HG03457 (cell line): ENCODE data around the gene ATP8B4.
"Not testable (repeated sequence)": the region's sequence is repeated elsewhere in the genome, so short reads cannot be mapped to it uniquely, and the experiment has no call there.

Experiments
- ATAC-seq: cut with Tn5 transposase; IDR thresholded peaks from one replicate; pipeline ENCODE4 v1.9.1; 2021; ENCODE audit warnings: moderate number of reproducible peaks; ENCODE audit not compliant: unreplicated experiment

The ATP8B4 gene, protein sequence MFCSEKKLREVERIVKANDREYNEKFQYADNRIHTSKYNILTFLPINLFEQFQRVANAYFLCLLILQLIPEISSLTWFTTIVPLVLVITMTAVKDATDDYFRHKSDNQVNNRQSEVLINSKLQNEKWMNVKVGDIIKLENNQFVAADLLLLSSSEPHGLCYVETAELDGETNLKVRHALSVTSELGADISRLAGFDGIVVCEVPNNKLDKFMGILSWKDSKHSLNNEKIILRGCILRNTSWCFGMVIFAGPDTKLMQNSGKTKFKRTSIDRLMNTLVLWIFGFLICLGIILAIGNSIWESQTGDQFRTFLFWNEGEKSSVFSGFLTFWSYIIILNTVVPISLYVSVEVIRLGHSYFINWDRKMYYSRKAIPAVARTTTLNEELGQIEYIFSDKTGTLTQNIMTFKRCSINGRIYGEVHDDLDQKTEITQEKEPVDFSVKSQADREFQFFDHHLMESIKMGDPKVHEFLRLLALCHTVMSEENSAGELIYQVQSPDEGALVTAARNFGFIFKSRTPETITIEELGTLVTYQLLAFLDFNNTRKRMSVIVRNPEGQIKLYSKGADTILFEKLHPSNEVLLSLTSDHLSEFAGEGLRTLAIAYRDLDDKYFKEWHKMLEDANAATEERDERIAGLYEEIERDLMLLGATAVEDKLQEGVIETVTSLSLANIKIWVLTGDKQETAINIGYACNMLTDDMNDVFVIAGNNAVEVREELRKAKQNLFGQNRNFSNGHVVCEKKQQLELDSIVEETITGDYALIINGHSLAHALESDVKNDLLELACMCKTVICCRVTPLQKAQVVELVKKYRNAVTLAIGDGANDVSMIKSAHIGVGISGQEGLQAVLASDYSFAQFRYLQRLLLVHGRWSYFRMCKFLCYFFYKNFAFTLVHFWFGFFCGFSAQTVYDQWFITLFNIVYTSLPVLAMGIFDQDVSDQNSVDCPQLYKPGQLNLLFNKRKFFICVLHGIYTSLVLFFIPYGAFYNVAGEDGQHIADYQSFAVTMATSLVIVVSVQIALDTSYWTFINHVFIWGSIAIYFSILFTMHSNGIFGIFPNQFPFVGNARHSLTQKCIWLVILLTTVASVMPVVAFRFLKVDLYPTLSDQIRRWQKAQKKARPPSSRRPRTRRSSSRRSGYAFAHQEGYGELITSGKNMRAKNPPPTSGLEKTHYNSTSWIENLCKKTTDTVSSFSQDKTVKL

DNA sequence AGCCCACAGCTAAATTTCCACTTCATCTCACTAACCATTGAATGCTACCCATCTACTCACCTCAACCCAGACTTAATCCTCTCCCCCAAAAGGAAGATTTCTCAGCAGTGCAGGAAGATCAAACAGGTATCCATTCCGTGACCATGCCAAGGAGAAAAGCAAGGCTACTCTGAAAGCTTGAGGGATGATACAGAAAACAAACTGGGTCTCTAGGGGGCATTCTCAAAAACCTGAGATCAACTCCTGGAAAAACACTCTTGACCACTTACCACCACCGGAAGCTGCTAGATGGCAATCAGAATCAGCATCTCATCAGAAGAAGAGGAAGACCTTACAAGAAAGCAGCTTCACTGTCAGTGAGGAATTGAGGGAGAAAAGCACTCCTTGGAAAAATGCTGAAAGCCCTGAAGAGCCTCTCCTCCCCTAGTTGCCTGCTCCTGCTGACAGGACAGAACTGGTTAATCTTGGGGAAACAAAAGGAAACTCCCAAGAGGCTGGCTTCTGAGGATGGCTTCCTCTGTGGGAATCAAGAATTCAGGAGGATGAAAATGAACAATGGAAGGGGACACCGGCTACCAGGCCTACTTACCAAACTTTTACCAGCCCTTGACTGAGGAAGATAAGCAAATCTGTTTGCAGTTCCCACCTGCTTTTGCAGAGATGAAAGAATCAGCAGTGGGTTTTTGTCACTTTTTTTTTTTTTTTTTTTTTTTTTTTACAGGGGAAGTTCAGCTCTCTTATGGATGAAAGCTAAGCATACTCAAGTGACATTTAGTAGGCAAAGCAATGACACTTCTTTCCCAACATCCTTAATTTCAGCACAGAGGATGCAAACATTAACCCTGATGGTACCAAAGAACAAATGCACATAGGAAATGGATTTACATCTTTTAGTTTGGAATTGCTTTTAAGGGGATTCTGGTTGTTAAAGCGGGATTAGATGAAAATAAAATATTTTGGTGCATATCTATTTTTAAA is at the start of gene ATP8B4:
Gene ATP8B4 (minus strand): TSS at position 171 of the 978 bp plus-strand sequence. CDS start 12,267 bp downstream, outside the sequence.
- no peak for ATAC-seq

DNA sequence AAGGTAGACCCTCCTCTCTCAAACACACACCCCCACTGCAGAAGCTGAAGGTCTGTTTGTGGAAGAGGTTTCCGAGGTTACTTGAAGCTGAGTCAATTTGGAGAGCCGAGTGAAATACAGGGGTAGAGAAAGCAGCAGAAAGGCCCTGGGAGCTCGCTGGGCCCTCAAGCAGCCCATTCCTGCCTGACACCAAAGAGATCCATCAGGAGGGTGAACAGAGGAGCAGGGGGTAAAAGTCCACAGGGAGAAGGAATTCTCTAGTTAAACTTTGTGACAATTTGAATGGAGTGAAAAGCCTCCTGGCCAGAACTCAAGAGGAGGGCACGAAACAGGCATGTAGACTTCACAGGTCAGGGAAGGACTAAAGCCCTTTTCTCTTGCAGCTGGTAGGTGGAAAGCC is 49.3 kb upstream of the ATP8B4 start:
- no peak for ATAC-seq

DNA sequence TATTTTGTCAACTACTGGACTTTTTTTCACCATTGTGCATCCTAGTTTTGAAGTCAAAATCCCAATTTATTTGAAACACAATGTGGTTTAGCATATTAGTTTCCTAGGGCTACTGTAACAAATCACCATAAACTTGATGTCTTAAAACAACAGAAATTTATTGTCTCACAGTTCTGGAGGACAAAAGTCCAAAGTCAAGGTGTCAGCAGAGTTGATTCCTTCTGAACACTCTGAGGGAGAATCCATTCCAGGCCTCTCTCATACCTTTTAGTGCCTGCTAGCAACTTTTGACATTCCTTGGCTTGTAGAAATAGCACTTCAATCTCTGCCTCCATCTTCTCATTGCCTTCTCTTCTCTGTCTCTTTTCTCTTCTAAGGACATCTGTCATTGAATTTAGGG is 48.1 kb upstream of the ATP8B4 start:
- no peak for ATAC-seq

DNA sequence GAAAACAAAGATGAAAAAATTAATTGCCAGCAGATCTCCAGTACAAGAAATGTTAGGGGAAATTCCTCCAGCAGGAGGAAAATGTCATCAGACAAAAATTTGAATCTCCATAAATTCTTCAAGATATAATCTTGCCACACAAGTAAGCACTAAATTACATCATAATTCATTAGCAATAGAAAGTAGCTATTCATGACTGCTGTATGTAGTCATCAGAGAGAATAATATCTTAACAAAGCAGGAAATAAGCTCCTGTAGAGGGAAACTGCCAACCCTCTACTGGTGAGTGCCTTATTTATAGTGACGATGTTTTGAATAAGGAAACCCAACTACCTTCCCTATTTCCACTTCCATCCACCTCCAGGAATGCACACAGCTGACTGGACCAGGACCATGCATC is 47.2 kb upstream of the ATP8B4 start:
- no peak for ATAC-seq

DNA sequence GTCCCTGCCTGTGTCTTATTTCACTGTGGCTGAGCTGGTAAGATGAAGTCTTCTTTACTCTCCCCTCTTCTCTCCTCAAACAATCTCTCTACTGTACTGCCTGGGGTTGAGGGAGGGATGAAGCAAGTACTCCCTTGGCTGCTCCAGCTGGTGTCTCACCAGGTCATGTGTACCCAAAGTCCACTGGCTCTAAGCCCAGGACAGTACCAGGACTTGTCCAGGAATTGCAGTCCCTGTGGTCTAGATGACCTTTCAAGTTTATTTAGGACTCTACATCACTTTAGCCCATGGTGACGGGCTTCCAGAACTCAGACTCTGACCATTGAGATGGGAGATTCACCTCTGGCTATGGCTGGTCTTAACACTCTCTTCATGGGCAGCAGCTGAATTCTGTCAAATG is 45.4 kb upstream of the ATP8B4 start:
- no peak for ATAC-seq

DNA sequence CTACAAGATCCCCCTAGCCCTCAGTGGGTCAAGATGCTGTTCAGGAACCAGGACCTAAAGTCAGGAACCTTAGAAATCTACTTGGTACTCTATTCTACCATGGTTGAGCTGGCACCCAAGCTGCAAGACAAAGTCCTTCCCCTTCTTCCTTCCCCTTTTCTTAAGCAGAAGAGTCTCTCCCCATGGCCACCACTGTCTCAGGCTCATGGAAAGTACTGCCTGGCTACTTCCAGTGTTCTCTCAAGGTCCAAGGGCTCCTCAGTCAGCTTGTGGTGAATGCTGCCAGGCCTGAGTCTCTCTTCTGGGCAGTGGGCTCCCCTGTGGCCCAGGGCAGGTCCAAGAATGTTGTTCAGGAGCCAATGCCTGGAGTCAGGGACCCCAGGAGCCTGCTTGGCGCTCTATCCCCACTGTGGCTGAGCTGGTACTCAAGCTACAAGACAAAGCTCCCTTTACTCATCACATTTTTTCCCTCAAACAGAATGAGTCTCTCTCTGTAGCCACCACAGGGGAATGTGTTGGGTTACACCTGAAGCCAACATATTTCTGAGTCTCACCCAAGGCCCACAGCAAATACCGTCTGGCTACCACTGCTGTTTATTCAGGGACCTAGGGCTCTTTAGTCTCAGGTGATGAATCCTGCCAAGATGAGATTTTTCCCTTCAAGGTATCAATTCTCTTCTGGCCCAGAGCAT is 44.8 kb upstream of the ATP8B4 start:
- ATAC-seq = no peak

DNA sequence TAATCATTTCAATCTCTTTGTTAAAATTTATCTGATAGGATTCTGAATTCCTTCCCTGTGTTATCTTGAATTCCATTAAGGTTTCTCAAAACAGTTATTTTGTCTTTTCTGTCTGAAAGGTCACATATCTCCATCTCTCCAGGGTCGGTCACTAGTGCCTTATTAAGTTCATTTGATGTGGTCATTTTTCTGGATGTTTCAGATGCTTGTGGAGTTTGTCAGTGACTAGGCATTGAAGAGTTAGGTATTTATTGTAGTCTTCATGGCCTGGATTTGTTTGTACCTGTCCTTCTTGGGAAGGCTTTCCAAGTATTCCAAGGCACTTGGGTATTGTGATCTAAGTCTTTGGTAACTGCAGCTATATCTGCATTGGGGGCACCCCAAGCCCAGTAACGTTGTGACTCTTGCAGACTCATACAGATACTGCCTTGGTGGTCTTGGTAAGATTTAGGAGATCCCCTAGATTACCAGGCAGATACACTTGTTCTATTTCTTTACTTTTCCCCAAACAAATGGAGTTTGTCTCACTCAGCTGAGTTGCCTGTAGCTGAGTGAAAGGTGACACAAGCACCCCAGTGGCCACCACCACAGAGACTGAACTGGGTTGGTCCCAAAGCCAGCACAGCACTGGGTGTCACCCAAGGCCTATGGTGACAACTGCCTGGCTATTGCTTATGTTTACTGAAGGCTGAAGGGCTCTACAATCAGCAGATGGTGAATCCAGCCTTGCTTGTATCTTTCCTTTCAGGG is 44.1 kb upstream of the ATP8B4 start:
- ATAC-seq = no peak

DNA sequence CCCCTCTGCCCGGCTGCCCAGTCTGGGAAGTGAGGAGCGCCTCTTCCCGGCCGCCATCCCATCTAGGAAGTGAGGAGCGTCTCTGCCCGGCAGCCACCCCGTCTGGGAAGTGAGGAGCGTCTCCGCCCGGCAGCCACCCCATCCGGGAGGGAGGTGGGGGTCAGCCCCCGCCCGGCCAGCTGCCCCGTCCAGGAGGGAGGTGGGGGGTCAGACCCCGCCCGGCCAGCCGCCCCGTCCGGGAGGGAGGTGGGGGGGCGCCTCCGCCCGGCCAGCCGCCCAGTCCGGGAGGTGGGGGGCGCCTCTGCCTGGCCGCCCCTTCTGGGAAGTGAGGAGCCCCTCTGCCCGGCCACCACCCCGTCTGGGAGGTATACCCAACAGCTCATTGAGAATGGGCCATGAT is 39.2 kb upstream of the ATP8B4 start:
- not testable (repeated sequence) for ATAC-seq

DNA sequence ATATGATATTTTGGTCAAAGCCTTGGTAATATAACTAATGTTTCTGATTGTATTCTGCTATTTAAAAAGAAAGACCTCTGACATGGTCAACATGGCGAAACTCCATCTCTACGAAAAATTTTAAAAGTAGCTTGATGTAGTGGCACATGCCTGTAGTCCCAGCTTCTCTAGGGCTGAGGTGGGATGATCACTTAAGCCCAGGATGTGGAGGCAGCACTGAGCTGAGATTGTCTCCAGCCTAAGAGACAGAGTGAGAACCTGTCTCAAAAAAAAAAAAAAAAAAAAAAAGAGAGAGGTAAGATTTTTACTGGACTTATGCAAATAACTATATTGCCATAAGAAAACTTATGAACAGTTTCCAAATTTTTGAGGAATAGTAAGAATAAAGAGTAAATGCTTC is 32.4 kb upstream of the ATP8B4 start:
- no peak for ATAC-seq

DNA sequence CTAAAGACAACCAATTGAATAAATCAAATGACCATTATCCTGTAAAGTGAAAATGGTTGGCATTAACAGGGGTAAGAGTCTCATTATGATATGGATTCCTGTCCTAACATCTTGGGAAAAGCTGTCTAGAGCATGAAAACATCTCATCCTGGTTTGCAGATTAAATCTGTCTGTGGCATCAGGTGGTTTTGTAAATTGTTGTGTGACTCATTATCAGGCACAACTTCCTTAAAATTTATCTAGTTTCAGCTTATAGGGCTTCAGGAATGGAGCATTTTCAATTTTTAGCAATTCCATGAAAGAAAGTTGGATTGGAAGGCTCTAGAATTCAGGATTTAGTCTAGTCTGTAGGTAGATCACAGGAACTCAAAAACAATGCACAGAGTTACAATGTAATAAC is 31.8 kb upstream of the ATP8B4 start:
- ATAC-seq = no peak

DNA sequence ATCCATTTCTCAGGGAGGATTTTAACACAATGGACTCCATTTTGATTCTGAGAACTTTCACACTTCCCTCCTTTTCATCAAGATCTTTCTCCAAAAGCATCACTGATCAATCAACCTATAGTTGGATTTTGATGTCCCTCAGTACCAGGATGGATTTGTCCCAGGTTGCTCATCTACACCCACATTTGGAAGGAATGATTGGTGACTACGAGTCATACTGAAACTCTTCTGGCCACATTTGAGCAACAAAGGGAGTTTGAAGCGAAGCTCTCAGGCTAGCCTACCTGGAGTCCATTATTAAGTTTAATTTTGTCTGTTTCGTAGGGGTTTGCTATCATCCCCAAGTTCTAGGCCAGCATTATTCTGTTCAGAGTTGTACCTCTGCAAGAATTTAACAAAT is 31.3 kb upstream of the ATP8B4 start:
- ATAC-seq = no peak

DNA sequence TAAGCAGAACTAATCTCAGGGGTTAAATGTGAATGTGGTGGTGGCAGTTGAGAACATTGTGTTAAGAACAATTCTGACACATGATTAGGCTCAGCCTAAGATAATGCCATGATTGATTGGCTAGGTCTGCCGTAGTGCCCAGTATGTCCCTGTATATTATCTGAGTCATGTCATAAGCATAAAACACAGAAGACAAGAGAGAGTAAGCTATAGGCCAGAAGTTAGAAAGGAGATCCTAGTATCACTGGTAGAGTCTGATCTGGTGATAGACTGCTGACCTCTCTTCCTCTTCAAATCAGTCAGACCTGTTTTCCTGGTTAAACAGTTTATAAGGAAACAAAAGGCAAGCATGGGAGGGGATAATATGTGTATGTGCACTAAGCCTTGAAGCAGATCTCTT is 30.1 kb upstream of the ATP8B4 start:
- ATAC-seq = no peak

DNA sequence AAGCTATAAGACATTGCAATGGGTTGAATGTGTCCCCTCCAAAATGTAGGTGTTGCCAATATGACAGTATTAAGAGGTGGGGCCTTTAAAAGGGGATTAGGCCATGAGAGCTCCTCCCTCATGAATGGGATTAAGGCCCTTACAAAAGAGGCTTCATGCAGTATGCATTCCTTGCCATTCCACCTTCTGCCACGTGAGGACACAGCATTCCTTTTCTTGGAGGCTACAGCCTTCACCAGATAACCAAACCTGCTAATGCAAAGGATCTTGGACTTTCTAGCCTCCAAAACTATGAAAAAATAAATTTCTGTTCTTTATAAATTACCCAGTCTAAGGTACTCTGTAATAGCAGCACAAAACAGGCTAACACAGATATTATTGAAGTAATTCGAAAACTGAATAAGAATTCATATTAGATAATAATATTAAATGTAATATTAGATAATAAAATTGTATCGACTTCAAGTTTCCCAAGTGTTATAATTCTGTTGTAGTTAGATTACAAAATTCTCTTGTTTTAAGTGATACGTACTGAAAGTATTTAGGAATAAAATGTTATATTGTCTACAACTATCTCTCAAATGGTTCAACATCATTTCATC is 29.4 kb upstream of the ATP8B4 start:
- ATAC-seq = no peak

DNA sequence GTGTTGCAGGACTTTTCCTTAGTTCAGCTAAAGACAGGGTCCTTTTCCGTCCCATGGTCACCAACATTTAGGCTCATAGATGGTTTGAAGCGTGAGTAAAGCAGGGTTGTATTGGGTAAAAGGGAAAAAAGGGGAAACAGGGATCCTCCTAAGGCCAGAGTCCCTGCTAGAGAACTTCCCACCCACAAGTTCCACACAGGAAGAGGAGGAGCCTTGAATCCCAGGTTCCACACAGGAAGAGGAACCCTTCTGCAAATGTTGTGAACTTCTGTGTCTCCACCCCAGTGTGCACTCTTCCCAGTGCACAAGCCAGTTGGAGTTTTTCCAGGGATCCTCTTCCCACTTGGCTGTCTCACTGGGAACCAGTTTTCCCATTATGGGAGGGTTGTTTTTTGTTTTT is 27.6 kb upstream of the ATP8B4 start:
- ATAC-seq = no peak

DNA sequence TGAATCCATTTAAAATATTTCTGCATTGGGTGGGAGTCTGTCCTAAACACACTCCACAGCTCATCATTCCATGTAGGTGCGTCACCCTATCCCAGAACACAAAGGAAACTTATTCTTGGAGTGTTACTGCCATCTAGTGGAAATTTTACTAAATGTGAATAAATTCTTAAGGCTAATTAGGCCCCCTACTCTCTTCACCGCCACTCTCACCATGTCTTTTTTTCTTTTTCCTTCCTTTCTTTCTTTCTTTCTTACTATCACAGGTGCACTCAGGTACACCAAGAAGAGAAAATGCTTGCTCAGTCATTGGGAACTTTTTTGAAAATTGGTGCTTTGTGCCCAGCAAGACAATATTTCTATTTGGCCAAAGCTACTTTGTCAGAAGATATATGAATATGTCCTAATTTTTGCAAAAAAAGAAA is 26.4 kb upstream of the ATP8B4 start:
- ATAC-seq = no peak

DNA sequence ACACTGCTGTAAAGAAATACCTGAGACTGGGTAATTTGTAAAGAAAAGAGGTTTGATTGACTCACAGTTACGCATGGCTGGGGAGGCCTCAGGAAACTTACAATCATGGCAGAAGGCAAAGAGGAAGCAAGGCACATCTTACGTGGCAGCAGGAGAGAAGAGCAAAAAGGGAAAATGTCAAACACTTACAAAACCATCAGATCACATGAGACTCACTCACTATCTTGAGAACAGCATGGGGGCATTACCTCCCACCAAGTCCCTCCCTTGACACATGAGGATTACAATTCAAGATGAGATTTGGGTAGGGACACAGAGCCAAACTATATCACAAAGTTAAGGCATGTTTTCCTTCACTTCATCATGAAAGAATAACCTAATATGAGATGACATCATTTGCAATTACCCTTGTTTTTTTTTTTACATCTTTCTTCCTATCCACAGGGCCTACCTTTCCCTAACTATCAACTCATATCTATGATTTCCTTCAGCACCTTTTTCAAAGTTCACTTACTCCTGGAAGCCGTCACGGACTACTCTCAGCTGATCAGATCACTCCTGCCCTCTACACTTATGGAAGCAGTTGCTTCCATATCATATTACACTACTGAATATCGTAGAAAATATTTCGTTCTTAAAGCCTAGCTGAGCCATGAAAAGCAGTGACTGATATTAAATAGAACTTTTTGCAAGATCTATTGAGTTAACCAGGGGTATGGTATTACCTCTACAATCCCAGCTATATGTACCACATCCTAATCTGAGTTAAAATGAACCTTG is 25.5 kb upstream of the ATP8B4 start:
- ATAC-seq = no peak

DNA sequence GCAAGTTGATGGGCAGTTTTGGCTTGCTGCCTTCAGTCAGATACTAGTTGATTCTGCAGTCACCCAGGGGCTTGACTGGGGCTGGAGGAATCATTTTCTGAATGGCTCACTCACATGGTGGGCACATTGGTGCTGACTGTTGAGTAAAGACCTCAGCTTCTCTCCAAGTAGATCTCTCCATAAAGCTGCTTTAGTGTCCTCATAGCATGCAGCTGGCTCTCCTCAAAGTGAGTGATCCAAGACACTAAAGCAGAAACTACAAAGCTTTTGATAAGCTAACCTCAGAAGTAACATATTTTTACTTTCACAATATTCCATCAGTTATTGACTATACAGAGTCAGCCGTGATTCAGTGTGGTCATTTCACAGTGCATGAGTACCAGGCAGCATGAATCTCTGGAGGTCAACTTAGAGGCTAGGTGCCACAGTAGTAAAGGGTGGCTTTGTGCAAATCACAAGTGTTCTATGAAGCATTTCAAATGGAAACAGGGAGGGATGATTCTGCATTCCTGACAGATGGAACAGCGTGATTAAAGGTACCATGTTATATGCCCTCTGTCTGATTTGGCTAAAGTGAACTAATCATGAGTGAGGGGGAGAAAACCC is 24.3 kb upstream of the ATP8B4 start:
- no peak for ATAC-seq
